HG03378 (cell line): ENCODE data around the gene JMJD1C.
A peak's percentile ranks its signal among the peaks of the same experiment; 100 is the strongest.
"Not testable (repeated sequence)": the region's sequence is repeated elsewhere in the genome, so short reads cannot be mapped to it uniquely, and the experiment has no call there.

Experiments
- ATAC-seq: cut with Tn5 transposase; IDR thresholded peaks from one replicate; pipeline ENCODE4 v1.9.1; 2021; ENCODE audit warnings: mild to moderate bottlenecking, moderate library complexity; ENCODE audit not compliant: unreplicated experiment

Gene JMJD1C

GRCh38 chr10:63199716-63200115, 266.1 kb downstream of the JMJD1C start:
- ATAC-seq, result no peak

GRCh38 chr10:63197344-63198092, 268.3 kb downstream of the JMJD1C start:
- ATAC-seq, result no peak

GRCh38 chr10:63192826-63193225, 273.0 kb downstream of the JMJD1C start:
- ATAC-seq, result no peak

- ATAC-seq, result no peak
Observed at GRCh38 chr10:63175534-63175933, 290.2 kb downstream of the JMJD1C start.

- peak; percentile 99 for ATAC-seq
Observed at GRCh38 chr10:63173468-63174232, 292.1 kb downstream of the JMJD1C start.

- no peak for ATAC-seq
Observed at GRCh38 chr10:63171926-63172325, 293.9 kb downstream of the JMJD1C start.

- no peak for ATAC-seq
Observed at GRCh38 chr10:63171255-63171855, 294.4 kb downstream of the JMJD1C start.

- no peak for ATAC-seq
Observed at GRCh38 chr10:63169624-63170023, 296.2 kb downstream of the JMJD1C start.

GRCh38 chr10:63168821-63169462, 296.8 kb downstream of the JMJD1C start:
- no peak for ATAC-seq

- ATAC-seq, result peak; percentile 70
Observed at GRCh38 chr10:63166742-63167258, 299.0 kb downstream of the JMJD1C start.

- ATAC-seq, result no peak
Observed at GRCh38 chr10:63165249-63165648, 300.5 kb downstream of the JMJD1C start.

- ATAC-seq, result no peak
Observed at GRCh38 chr10:63164166-63164623, 301.6 kb downstream of the JMJD1C start.

- no peak for ATAC-seq
Observed at GRCh38 chr10:63161592-63161991, 304.2 kb downstream of the JMJD1C start.

- ATAC-seq, result peak; percentile 70
Observed at GRCh38 chr10:63157845-63158624, 307.7 kb downstream of the JMJD1C start.

GRCh38 chr10:63156236-63156635, 309.5 kb downstream of the JMJD1C start:
- ATAC-seq, result no peak

- ATAC-seq, result no peak
Observed at GRCh38 chr10:63155388-63156020, 310.3 kb downstream of the JMJD1C start.

GRCh38 chr10:63154546-63155387, 311.0 kb downstream of the JMJD1C start:
- ATAC-seq, result no peak

GRCh38 chr10:63153868-63154545, 311.8 kb downstream of the JMJD1C start:
- ATAC-seq, result not testable (repeated sequence)
